Suprapubic skin (tissue), 4 donors: ENCODE data around the gene OR2AE1.

ENCODE experiments used
- POLR2A ChIP-seq, 2 donors: fragments of 450-650 bp; IDR thresholded peaks; one replicate each; pipeline ENCODE4 v1.6.1; 2017; ENCODE audit warnings: antibody characterized with exemption in 2 of 2, mild to moderate bottlenecking in 2 of 2, moderate library complexity in 2 of 2
- POLR2AphosphoS5 ChIP-seq, 3 donors: sonication (generic); formaldehyde crosslinking; IDR thresholded peaks; one replicate each; pipeline ENCODE4 v1.6.1; 2017; ENCODE audit warnings: antibody characterized with exemption in 3 of 3
- TF ChIP-seq, protein P1 (sequence below), 2 donors: fragments of 200-600 bp in 1 of 2; fragments of 450-650 bp in 1 of 2; sonication (generic) in 1 of 2; IDR thresholded peaks; one replicate each; pipeline ENCODE4 v1.5.1; 2016 to 2019; ENCODE audit warnings: antibody characterized with exemption in 2 of 2, mild to moderate bottlenecking in 1 of 2, moderate library complexity in 1 of 2

DNA sequence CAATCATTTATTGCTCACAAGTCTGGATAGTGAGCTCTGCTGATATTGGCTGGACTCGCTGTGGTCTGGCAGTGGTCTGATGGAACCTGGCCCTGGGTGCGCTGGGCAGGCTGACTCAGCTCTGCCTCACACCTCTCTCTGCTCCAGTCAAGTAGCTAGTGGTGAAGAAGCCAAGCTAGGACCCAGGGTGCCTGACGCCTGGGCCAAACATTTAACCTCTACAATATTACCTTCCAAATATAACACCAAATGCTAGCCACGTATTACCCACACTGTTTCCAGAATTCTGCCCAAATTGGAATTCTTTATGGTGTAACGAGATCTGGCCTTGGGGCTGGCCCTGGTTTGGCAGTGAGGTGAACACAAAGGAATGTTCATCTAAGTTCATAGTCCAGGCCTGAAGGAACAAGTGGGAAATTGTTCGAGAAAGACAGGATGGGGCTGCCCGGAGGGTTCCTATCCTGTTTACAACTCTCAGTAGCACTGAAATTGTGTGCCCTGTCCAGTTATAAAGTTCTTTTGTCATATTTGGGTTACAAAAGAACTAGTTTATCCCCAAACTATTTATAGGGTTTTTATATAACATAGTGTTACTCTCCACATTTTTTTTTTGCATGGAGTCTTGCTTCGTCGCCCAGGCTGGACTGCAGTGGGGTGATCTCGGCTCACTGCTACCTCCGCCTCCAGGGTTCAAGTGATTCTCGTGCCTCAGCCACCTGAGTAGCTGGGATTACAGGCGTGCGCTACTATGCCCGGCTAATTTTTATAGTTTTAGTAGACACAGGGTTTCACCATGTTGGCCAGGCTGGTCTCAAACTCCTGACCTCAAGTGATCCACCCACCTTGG lies 16.3 kb downstream of the OR2AE1 start:
- TF ChIP-seq, protein P1, sequence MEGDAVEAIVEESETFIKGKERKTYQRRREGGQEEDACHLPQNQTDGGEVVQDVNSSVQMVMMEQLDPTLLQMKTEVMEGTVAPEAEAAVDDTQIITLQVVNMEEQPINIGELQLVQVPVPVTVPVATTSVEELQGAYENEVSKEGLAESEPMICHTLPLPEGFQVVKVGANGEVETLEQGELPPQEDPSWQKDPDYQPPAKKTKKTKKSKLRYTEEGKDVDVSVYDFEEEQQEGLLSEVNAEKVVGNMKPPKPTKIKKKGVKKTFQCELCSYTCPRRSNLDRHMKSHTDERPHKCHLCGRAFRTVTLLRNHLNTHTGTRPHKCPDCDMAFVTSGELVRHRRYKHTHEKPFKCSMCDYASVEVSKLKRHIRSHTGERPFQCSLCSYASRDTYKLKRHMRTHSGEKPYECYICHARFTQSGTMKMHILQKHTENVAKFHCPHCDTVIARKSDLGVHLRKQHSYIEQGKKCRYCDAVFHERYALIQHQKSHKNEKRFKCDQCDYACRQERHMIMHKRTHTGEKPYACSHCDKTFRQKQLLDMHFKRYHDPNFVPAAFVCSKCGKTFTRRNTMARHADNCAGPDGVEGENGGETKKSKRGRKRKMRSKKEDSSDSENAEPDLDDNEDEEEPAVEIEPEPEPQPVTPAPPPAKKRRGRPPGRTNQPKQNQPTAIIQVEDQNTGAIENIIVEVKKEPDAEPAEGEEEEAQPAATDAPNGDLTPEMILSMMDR (IDR thresholded peaks at IDR 0.05): no peak
- TF ChIP-seq POLR2A (IDR thresholded peaks at IDR 0.05) (no peak), POLR2AphosphoS5 (IDR thresholded peaks at IDR 0.05) (no peak)
